K562 (cell line): ENCODE measurements around the gene BMP8B. TPM values are rescaled to one million over a fixed set of nuclear protein-coding genes. Genes with fewer than 3 reads are reported as not detected.

ENCODE experiments used
- CBFA2T3 ChIP-seq: fragments of 450-650 bp; IDR thresholded peaks from 2 replicates; pipeline ENCODE4 v1.6.1; 2017
- CTBP1 ChIP-seq: fragments of 450-650 bp; IDR thresholded peaks from 2 replicates; pipeline ENCODE4 v1.6.1; 2016; ENCODE audit warnings: borderline replicate concordance
- DEAF1 ChIP-seq: fragments of 450-650 bp; formaldehyde crosslinking; IDR thresholded peaks from 2 replicates; pipeline ENCODE4 v1.4.0; 2020; ENCODE audit warnings: mild to moderate bottlenecking, moderate library complexity
- HMBOX1 ChIP-seq: sonication (generic); IDR thresholded peaks from 2 replicates; pipeline ENCODE4 v1.6.1; 2016
- KLF16 ChIP-seq: IDR thresholded peaks from 2 replicates; pipeline ENCODE4 v1.6.1; 2016; ENCODE audit warnings: antibody characterized with exemption
- MYC ChIP-seq, 2 experiments: fragments of 250-450 bp in 1 of 2; sonication (Bioruptor Pico) in 1 of 2; IDR thresholded peaks; 2 replicates each; pipeline versions ENCODE4 v1.5.1 to v1.6.1; 2012 to 2021; ENCODE audit warnings: low read depth in 2 of 2, borderline replicate concordance in 1 of 2, improper control_type of control experiment in 1 of 2, low read length in 1 of 2, mild to moderate bottlenecking in 1 of 2, moderate library complexity in 1 of 2
- NBN ChIP-seq: fragments of 450-650 bp; IDR thresholded peaks from 2 replicates; pipeline ENCODE4 v1.6.1; 2016; ENCODE audit warnings: low read depth, mild to moderate bottlenecking
- NFE2 ChIP-seq: IDR thresholded peaks from 2 replicates; pipeline ENCODE4 v1.6.1; 2014; ENCODE audit warnings: antibody characterized with exemption, low read depth
- polyA plus RNA-seq, 8 experiments: library from polyadenylated mRNA; depleted of rRNA in 4 of 8; stranded (reverse) in 5 of 8; unstranded in 3 of 8; fragments of >200 nt; fragmentation: Nextera tagmentation in 2 of 8; fragmentation: Illumina TruSeq in 1 of 8; extraction: Ambion mirVana in 2 of 8; extraction: Trizol in 1 of 8; gene quantifications; 2 replicates each; pipeline versions ENCODE4 v1.2.1 to v1.2.3, GENCODE V29; 2011 to 2014; ENCODE audit warnings: inconsistent platforms in 1 of 8, missing spikeins in 1 of 8
- total RNA-seq, 7 experiments: library from RNA; depleted of rRNA in 6 of 7; stranded (reverse); fragments of >200 nt in 6 of 7; fragmentation: Illumina TruSeq in 2 of 7; extraction: Trizol in 2 of 7; gene quantifications; 2 replicates each; pipeline versions ENCODE4 v1.2.1 to v1.2.3, GENCODE V29; 2011 to 2021; ENCODE audit warnings: low replicate concordance in 1 of 7

The BMP8B gene
- total and polyA plus RNA-seq, 9 of the 15 experiments (the other 6 are each of a cell fraction or from before 2014, with no cell fraction given): 0.03 to 0.33 (median 0.14) TPM

GRCh38 chr1:39816415-39817090, 27.9 kb upstream of the BMP8B start (continued):
- TF ChIP-seq HMBOX1 (peak; percentile 32), KLF16 (0 out of 2 replicates have a peak, but pooled peaks have one; percentile 35), CTBP1 (peak; percentile 79), CBFA2T3 (peak; percentile 37), NFE2 (peak; percentile 67), DEAF1 (CRISPR knock-in tag) (peak; percentile 97), NBN (0 out of 2 replicates have a peak, but pooled peaks have one; percentile 48), MYC (IDR thresholded peaks at IDR 0.05; ENCODE audit: low read depth, low read length) (peak; percentile 60; the same call in 1 of the 2 replicates), MYC (CRISPR knock-in tag; IDR thresholded peaks at IDR 0.05; ENCODE audit: borderline replicate concordance, low read depth) (no peak)
